Esophagus mucosa (tissue), 1 donor: ENCODE measurements around the gene PLEKHG2. TPM values are rescaled to one million over a fixed set of nuclear protein-coding genes. Genes with fewer than 3 reads are reported as not detected.

Experiments
- ATAC-seq: fragments of 200-7000 bp; cut with Tn5 transposase; one replicate; pipeline ENCODE4 v1.9.1; 2020
- total RNA-seq: library from RNA; stranded (reverse); gene quantifications from one replicate; pipeline ENCODE4 v1.2.4, GENCODE V29; 2023
- donor health status: DM: yes; HTN: yes; CAD: no.

PLEKHG2 gene
- total RNA-seq, 1 donor from 2014 or later: 12.8 TPM

DNA sequence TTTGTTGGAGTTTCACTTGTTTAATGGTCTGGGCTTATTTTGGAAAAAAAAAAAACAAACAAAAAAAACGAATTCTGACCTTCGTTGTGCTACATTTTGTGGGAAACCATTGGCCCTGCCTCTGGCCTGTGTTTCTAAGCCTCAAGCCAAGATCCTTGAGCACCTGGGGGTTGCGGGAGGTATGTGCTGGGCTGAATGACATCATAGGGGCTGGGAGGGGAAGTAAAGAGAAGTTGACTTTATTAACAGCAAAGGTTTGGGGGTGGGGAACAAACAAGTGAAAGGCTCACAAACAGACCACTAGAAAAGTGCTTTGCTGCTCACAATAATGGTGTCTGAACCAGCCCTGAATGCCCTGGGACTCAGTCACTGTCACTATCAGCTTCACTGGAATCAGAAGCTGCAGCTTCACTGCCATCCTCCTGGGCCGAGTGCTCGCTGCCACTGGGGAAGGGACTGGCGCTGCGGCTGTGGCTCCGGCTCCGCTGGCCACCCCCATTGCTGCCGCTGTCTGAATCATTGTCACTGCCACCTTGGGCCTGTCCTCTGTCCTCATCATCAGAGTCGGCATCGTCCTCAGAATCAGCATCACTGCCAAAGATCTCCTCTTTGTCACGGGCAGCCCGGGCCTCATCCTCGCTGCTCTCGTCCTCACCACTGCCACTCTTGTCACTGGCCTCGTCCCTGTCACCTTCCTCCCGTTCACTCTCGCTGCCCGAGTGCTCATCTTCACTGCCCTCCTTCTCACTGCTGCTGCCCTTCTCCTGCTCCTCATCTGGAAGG, 26.6 kb upstream of the PLEKHG2 start:
- ATAC-seq: no peak

GRCh38 chr19:39386557-39386956, 25.9 kb upstream of the PLEKHG2 start:
- ATAC-seq: no peak

GRCh38 chr19:39388657-39389056, 23.8 kb upstream of the PLEKHG2 start:
- no peak for ATAC-seq

DNA sequence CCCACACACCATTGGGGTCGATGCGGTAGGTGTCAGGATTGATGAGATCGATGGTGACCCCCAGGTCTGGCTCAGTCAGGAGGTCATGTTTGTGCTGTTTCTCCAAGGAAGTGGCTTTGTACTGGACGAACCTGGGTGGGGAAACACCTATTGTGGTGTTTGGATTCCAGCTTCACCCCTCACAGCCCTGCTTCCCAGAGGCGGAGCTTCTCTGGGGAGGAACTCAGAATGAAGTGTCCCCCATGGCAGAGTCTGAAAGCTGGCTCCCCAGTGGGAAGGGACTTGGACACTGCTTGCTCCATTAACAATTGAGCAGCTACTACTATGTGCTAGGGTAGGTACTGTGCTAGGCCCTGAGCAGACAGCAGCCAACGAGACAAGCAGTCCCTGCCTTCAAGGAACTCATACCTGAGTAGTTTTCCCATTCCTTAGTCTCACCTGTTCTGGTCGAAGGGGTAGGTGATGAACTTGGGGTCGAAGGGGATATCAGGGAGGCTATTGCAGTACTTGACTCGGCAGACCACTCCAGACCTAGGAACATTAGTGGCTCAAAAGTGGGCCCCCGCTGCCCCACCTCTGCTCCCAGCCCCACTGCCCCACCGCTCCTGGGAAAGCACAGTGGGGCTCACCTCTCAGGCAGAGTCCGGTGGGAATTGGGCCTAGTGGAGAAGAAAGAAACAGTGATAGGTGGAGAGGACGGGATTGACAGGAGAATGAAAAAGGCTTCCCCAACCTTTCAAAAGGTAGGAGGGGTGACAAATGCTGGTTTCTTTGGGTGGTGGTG, 22.6 kb upstream of the PLEKHG2 start:
- ATAC-seq: no peak

DNA sequence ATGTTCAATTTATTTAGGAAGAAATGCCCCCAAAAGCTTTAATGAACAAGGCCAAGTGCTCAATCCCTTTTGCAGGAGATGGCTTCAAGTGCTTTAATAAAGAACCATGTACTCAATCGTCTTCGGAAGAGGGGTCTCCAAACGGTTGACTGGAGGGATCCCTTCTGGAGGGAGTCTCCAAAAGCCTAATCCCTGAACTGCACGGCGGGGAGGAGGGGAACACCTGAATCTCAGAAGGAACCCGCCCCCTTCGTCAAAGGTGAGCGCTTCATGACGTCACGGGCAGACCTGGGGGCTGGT, 22.1 kb upstream of the PLEKHG2 start:
- ATAC-seq: peak; percentile 50

GRCh38 chr19:39390751-39391437, 21.6 kb upstream of the PLEKHG2 start, which contains the start of the genes MED29 and PAF1:
MED29 (plus strand) TSS chr19:39391378; CDS start chr19:39391423, 45 bp downstream.
PAF1 (minus strand) TSS chr19:39391106; CDS start chr19:39390864, 242 bp downstream.
- peak; percentile 97 for ATAC-seq

DNA sequence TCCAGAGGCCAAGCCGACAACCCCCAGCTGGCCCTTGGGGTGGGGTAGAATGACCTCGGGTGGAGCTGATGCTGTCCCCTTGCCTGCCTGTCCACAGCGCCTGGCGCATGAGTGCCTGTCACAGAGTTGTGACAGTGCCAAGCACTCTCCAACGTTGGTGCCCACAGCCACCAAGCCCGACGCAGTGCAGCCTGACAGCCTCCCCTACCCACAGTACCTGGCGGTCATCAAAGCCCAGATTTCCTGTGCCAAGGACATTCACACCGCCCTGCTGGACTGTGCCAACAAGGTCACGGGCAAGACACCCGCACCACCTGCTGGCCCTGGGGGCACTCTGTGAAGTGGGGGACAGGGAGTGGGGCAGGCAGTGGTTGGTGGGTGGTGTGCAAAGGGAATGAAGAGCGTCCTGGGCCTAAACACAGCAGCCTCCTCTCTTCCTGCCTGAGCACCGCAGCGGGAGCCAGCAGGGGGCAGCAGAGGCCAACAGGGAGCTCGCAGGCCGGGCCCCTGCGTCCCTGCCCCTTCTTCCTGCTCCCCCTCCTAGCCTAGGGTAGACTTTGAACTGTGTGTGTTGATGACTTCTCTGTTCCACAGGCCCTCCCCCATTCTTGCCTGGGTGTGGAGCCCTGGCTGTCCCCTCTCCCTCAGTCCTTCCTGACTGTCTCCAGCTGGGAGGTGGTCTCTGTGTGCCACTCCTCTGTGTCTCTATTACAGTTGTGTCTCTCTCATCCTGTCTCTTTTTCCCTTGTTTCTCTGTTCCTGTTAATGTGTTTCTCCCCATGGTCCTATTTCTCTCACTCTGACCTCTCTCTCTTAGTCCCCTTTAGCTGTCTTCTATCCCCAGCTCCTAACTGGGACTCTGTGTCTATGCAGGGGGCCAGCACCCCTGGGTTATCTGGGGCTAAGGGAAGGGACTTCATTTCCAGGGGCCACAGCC, 14.8 kb upstream of the PLEKHG2 start:
- peak; percentile 75 for ATAC-seq

- peak; percentile 65 for ATAC-seq
Observed at GRCh38 chr19:39398297-39398864, 14.1 kb upstream of the PLEKHG2 start.

DNA sequence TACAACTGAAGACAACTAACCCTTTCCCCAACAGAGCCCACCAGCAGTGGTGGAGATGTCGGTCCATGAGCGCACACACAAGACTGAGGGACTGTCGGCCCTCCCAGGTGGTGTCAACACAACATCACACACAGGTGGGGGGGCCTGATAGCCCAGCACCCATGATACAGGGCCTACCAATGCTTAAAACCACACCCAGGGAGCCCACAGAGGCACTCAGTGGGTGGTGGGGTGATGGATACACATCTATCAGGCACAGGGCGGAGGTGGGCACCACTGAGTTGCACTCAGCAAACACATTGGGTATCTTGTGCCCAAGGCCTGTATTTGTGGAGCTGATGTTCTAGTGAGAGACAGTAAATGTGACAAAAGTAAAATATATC, 12.8 kb upstream of the PLEKHG2 start:
- ATAC-seq: no peak

- no peak for ATAC-seq
Observed at GRCh38 chr19:39400061-39400460, 12.4 kb upstream of the PLEKHG2 start.

DNA sequence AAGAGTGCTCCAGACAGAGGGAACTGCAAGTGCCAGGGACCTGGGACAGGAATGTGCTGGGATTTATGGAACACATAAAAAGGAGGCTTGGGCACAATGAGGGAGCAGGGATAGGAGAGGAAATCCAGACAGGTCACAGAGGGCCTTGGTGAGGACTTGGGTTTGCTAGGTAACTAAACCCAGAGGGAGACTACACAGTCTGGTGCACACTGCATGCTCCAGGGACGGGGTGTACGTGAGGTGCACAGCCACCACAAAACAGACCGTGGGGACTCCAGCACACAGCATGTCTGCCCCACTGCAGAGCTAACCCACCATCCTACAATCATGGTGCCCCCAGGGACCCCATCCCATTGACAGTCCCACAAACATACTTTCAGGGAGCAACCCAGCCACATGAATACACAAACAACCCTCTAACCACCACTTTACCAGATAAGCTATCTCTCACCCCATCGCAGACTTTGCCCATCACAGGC, 11.4 kb upstream of the PLEKHG2 start:
- no peak for ATAC-seq

DNA sequence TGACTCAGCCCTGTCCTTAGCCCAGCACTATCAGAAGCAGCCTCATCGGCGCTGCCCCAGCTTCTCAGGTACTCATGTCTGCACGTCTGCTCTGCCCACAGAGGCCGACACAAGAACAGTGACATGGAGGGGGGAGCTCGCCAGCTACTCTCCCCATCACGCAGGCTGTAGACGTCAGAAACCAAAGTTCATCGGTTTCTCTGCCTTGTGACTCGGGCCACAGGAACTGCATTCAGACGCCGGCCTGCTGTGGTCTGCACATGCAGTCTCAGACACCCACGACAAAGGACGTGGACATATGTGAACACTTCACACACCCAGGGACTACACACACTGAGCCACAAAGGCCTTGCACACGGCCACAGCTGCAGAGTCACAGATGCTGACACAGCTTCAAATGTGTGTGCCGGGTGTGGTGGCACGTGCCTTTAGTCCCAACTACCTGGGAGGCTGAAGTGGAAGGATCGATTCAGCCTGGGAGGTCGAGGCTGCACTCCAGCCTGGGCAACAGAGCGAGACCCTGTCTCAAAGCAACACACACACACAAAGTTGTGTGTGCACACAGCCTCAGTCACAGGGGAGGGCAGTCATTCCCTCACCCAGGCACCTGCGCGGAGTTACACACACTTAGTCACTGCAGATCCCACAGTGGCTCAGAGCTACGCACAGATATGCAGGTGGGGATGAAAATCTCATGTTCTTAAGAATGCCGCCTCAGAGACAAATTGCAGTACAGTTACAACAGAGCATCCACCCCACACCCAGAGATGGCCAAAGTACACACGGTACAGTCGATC, 10.7 kb upstream of the PLEKHG2 start:
- peak; percentile 27 for ATAC-seq

- peak; percentile 46 for ATAC-seq
Observed at GRCh38 chr19:39402346-39403300, 9.8 kb upstream of the PLEKHG2 start.

DNA sequence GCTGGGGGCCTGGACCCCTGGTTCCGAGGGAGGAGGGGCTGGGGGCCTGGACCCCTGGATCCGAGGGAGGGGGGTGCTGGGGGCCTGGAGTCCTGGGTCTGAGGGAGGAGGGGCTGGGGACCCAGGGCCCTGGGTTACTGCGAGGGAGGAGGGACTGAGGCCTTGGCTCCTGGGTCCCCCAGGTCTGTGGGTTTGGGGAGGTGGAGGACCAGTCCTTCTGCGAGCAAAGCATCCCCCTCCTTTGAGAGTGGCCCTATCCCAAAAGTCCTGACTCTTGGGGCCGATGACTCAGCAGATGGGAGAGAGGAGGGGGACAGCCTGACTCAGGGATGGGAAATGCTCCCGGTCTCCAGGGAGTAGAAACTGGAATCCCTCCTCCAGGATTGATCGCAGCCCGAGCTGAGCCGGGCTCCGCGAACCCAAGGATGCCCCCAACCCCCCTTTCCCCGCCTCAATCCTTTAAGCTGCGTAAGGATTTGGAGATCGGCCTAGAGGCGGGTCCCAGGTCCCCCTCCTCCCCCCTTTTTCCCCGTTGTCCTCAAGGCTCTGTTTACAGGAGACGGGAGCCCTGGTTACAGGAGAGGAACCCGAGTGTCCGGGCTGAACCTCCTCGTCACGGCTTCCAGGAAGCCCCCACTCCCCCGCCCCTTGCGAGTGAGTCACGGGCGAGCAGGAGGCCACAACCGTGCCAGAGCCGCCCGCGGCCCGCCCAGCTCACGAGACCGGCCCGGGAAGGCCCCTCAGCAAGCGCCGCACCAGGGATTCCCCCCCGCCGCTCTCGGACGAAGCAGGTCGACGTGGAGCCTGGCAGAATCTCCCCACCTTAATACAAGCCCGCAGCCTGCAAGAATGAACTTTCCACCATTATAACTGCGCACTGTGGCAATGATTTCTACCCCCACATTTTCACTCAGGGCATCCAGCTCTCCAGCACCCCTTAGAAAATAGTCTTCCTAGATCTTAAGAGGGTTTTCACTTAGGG, 8.8 kb upstream of the PLEKHG2 start:
- ATAC-seq: peak; percentile 53

DNA sequence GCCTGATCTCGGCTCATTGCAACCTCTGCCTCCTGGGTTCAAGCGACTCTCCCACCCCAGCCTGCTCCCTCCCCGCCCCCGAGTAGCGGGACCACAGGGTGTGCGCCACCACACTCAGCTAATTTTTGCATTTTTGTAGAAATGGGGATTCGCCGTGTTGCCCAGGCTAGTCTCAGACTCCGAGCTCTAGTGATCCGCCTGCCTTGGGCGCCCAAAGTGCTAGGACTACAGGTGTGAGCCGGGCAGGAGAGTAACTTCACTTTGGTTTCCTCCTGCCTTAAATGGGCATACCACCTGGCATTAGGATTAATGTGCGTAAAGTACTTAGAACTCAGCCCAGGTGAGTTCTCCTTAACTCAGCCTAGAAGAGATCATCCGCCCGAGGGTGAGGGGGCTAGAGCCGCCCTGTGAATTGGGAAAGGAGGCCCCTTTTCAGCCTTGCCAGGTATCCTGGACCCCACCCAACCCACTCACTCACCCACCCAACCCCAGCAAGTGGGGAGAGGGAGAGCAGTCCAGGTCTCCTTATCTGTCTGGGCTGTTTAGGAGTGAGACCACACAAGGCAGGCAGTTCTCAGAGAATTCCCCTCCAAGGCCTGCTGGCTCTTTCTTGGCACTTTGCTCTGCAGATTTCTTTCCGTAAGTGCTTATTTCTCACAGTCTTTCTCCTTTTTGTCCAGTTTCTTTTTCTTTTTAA, 7.1 kb upstream of the PLEKHG2 start:
- ATAC-seq: no peak

DNA sequence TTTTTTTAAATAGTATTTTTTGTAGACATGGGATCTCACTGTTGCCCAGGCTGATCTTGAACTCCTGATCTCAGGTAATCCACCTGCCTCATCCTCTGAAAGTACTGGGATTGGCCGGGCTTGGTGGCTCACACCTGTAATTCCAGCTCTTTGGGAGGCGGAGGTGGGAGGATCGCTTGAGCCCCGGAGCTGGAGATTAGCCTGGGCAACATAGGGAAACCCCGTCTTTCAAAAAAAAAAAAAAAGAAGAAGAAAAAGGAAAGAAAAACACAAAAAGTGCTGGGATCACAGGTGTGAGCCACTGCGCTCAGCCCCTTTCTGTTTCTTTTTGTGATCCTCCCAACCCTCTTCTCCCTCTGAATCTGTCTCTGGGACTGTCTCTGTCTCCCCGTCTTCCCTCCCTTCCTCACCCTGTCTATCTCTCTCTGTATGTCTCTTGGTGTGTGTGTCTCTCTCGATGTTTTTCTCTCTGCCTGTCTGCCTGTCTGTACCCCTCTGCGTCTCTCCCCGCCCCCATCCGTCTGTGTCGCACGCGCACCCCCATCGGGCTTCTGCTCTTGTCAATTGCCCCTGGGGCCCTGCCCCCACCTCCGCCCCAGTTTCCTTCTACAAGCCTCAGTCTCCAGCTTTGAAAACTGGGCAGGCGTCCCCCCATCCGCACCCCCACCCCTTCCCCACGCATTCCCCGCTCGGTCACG, 6.4 kb upstream of the PLEKHG2 start:
- ATAC-seq: no peak
